ENCODE data around the gene PNPO.

- TF ChIP-seq CTCF (IDR thresholded peaks at IDR 0.05; ENCODE audit: poor library complexity, severe bottlenecking) (no peak), SMC3 (conservative IDR thresholded peaks at IDR 0.05; ENCODE audit: poor library complexity) (no peak), EP300 (conservative IDR thresholded peaks at IDR 0.05; ENCODE audit: poor library complexity, severe bottlenecking) (no peak), EZH2 (IDR thresholded peaks at IDR 0.05; ENCODE audit: borderline replicate concordance, insufficient read depth, low read length, poor library complexity, severe bottlenecking) (no peak), TAF1 (IDR thresholded peaks at IDR 0.05; ENCODE audit: low read depth) (no peak)
These were observed 42.3 kb downstream of the PNPO start for GRCh38 chr17:47983492-47984223.

All from neural cell (in vitro differentiated cells).